H54 (cell line): ENCODE results near the gene CHD6.

Experiments
- DNase-seq: peaks from one replicate; pipeline ENCODE4 v3.0.0; 2011; ENCODE audit warnings: low spot score, mixed read lengths; ENCODE audit not compliant: insufficient read length
- FAIRE-seq: peaks from 3 replicates; lab custom pipeline; 2011; peaks lifted over from hg19 to GRCh38; lab: Jason Lieb, UNC
- POLR2A ChIP-seq: IDR thresholded peaks from 2 replicates; pipeline ENCODE4 v1.6.1; 2011; ENCODE audit warnings: low read depth, mild to moderate bottlenecking, low read length

Gene CHD6

GRCh38 chr20:41615110-41615509, 3.1 kb downstream of the CHD6 start:
- FAIRE-seq = no peak
- no peak for DNase-seq
- TF ChIP-seq POLR2A = no peak

GRCh38 chr20:41613321-41613720, 4.9 kb downstream of the CHD6 start:
- DNase-seq (no peak), FAIRE-seq (no peak)
- no peak for TF ChIP-seq POLR2A

- FAIRE-seq (no peak), DNase-seq (no peak)
- TF ChIP-seq POLR2A = no peak
Measured at GRCh38 chr20:41609474-41609873, 8.7 kb downstream of the CHD6 start.

GRCh38 chr20:41608606-41609005, 9.6 kb downstream of the CHD6 start:
- DNase-seq (no peak), FAIRE-seq (no peak)
- TF ChIP-seq POLR2A = no peak

- DNase-seq (no peak), FAIRE-seq (no peak)
- no peak for TF ChIP-seq POLR2A
Measured at GRCh38 chr20:41607791-41608190, 10.4 kb downstream of the CHD6 start.

- TF ChIP-seq POLR2A = no peak
- FAIRE-seq = no peak
- DNase-seq = no peak
Measured at GRCh38 chr20:41604002-41604401, 14.2 kb downstream of the CHD6 start.

- no peak for DNase-seq
- TF ChIP-seq POLR2A = no peak
- FAIRE-seq = no peak
Measured at GRCh38 chr20:41601742-41602141, 16.4 kb downstream of the CHD6 start.

GRCh38 chr20:41600926-41601631, 17.1 kb downstream of the CHD6 start:
- FAIRE-seq = no peak
- DNase-seq = no peak
- TF ChIP-seq POLR2A = no peak

GRCh38 chr20:41599699-41600104, 18.5 kb downstream of the CHD6 start:
- DNase-seq (no peak), FAIRE-seq (no peak)
- TF ChIP-seq POLR2A = no peak

GRCh38 chr20:41598719-41599118, 19.5 kb downstream of the CHD6 start:
- TF ChIP-seq POLR2A = no peak
- FAIRE-seq = no peak

GRCh38 chr20:41594514-41595322, 23.5 kb downstream of the CHD6 start:
- TF ChIP-seq POLR2A = no peak
- DNase-seq = no peak
- FAIRE-seq = no peak

More at GRCh38 chr20:41598719-41599118, 19.5 kb downstream of the CHD6 start:
- DNase-seq = no peak

GRCh38 chr20:41592516-41593216, 25.5 kb downstream of the CHD6 start:
- no peak for DNase-seq
- FAIRE-seq = no peak
- TF ChIP-seq POLR2A = no peak

GRCh38 chr20:41587956-41588355, 30.2 kb downstream of the CHD6 start:
- FAIRE-seq = peak; percentile 87
- DNase-seq = peak; percentile 45
- TF ChIP-seq POLR2A = no peak

GRCh38 chr20:41587523-41587922, 30.7 kb downstream of the CHD6 start:
- DNase-seq = no peak
- no peak for FAIRE-seq
- no peak for TF ChIP-seq POLR2A
